Chondrocyte (in vitro differentiated cells): Measurements from ENCODE around the gene LRP10. TPM values are rescaled to one million over a fixed set of nuclear protein-coding genes. Genes with fewer than 3 reads are reported as not detected.
A peak's percentile ranks its signal among the peaks of the same experiment; 100 is the strongest.

Experiments
- DNase-seq: peaks from one replicate; pipeline ENCODE4 v3.0.0; 2021; ENCODE audit warnings: mixed read lengths, low spot score
- H3K27ac Mint-ChIP-seq: one replicate; pipeline ENCODE4 v1.8.0; 2021; ENCODE audit warnings: mild to moderate bottlenecking, moderate library complexity, mixed read lengths; ENCODE audit not compliant: unreplicated experiment
- H3K27me3 Mint-ChIP-seq: 2 replicates; pipeline ENCODE4 v1.8.0; 2021; ENCODE audit warnings: low read depth, mixed read lengths
- H3K36me3 Mint-ChIP-seq: 2 replicates; pipeline ENCODE4 v1.8.0; 2021; ENCODE audit warnings: low read depth, mixed read lengths
- H3K4me1 Mint-ChIP-seq: 2 replicates; pipeline ENCODE4 v1.8.0; 2021; ENCODE audit warnings: low read depth, mild to moderate bottlenecking, mixed read lengths
- H3K4me3 Mint-ChIP-seq: one replicate; pipeline ENCODE4 v1.8.0; 2021; ENCODE audit warnings: mild to moderate bottlenecking, moderate library complexity, mixed read lengths; ENCODE audit not compliant: unreplicated experiment
- H3K9me3 Mint-ChIP-seq: 2 replicates; pipeline ENCODE4 v1.8.0; 2021; ENCODE audit warnings: low read depth, mixed read lengths
- CTCF ChIP-seq: fragments of 200-600 bp; sonication (generic); IDR thresholded peaks from 2 replicates; pipeline ENCODE4 v1.5.0; 2021; ENCODE audit warnings: antibody characterized with exemption, mild to moderate bottlenecking, moderate library complexity
- total RNA-seq: library from RNA; stranded (reverse); gene quantifications from 3 replicates; pipeline ENCODE4 v1.2.1, GENCODE V29; 2021

Gene LRP10
- total RNA-seq, 1 donor from 2014 or later: 167 TPM

- TF ChIP-seq CTCF: peak; percentile 58
- Mint-ChIP-seq H3K36me3 (peaks cover 25% of the 10 kb centered on the region), H3K9me3 (no peaks in the 10 kb centered on the region), H3K27ac (peak overlapping the region; percentile 94), H3K4me1 (peaks cover 25% of the 10 kb centered on the region), H3K27me3 (no peaks in the 10 kb centered on the region), H3K4me3 (peak overlapping the region; percentile 87)
- no peak for DNase-seq
Observed at GRCh38 chr14:22872833-22873520, 1.4 kb downstream of the LRP10 start.

GRCh38 chr14:22875003-22875747, 3.6 kb downstream of the LRP10 start:
- Mint-ChIP-seq H3K27me3 (no peaks in the 10 kb centered on the region), H3K4me3 (no peak overlapping the region), H3K36me3 (peaks cover 37% of the 10 kb centered on the region), H3K4me1 (peaks cover 25% of the 10 kb centered on the region), H3K9me3 (no peaks in the 10 kb centered on the region), H3K27ac (no peak overlapping the region)
- no peak for TF ChIP-seq CTCF
- no peak for DNase-seq

- no peak overlapping the region for H3K4me3 Mint-ChIP-seq
- H3K9me3 Mint-ChIP-seq: no peaks in the 10 kb centered on the region
- TF ChIP-seq CTCF: no peak
- no peak overlapping the region for H3K27ac Mint-ChIP-seq
- no peaks in the 10 kb centered on the region for H3K27me3 Mint-ChIP-seq
- DNase-seq: no peak
- peaks cover 19% of the 10 kb centered on the region for H3K4me1 Mint-ChIP-seq
- peaks cover 37% of the 10 kb centered on the region for H3K36me3 Mint-ChIP-seq
Observed at GRCh38 chr14:22875748-22876319, 4.3 kb downstream of the LRP10 start.

- Mint-ChIP-seq H3K27ac (no peak overlapping the region), H3K9me3 (no peaks in the 10 kb centered on the region), H3K4me1 (peaks cover 16% of the 10 kb centered on the region), H3K36me3 (peaks cover 37% of the 10 kb centered on the region), H3K4me3 (no peak overlapping the region), H3K27me3 (no peaks in the 10 kb centered on the region)
- DNase-seq: no peak
- no peak for TF ChIP-seq CTCF
Observed at GRCh38 chr14:22877000-22877501, 5.5 kb downstream of the LRP10 start.
